T-helper 22 cell (primary cell): ENCODE data around the gene TAX1BP1.

ENCODE experiments used
- DNase-seq: peaks from one replicate; pipeline ENCODE4 v3.0.0-alpha.2; 2020; ENCODE audit warnings: low read depth

The TAX1BP1 gene

GRCh38 chr7:27739909-27740448, at the start of gene TAX1BP1:
TAX1BP1 (plus strand) TSS chr7:27740162; CDS start chr7:27748525, 8,363 bp downstream.
- peak; percentile 93 for DNase-seq

GRCh38 chr7:27690649-27691048, 49.3 kb upstream of the TAX1BP1 start:
- no peak for DNase-seq

GRCh38 chr7:27693794-27694193, 46.2 kb upstream of the TAX1BP1 start:
- no peak for DNase-seq

GRCh38 chr7:27695096-27695495, 44.9 kb upstream of the TAX1BP1 start:
- no peak for DNase-seq

GRCh38 chr7:27697861-27698430, 42.0 kb upstream of the TAX1BP1 start:
- DNase-seq: no peak

GRCh38 chr7:27699751-27700150, 40.2 kb upstream of the TAX1BP1 start:
- DNase-seq: no peak

- DNase-seq: no peak
Observed at GRCh38 chr7:27700501-27700900, 39.5 kb upstream of the TAX1BP1 start.

- no peak for DNase-seq
Observed at GRCh38 chr7:27703181-27703580, 36.8 kb upstream of the TAX1BP1 start.

GRCh38 chr7:27704422-27705199, 35.4 kb upstream of the TAX1BP1 start:
- no peak for DNase-seq

- no peak for DNase-seq
Observed at GRCh38 chr7:27705200-27705594, 34.8 kb upstream of the TAX1BP1 start.

GRCh38 chr7:27708485-27708884, 31.5 kb upstream of the TAX1BP1 start:
- no peak for DNase-seq

GRCh38 chr7:27709137-27710075, 30.6 kb upstream of the TAX1BP1 start:
- DNase-seq: no peak

GRCh38 chr7:27712217-27712616, 27.7 kb upstream of the TAX1BP1 start:
- no peak for DNase-seq

- no peak for DNase-seq
Observed at GRCh38 chr7:27714831-27715444, 25.0 kb upstream of the TAX1BP1 start.

- no peak for DNase-seq
Observed at GRCh38 chr7:27723085-27723484, 16.9 kb upstream of the TAX1BP1 start.

GRCh38 chr7:27727058-27727457, 12.9 kb upstream of the TAX1BP1 start:
- no peak for DNase-seq

GRCh38 chr7:27730112-27730511, 9.8 kb upstream of the TAX1BP1 start:
- DNase-seq: no peak

- DNase-seq: no peak
Observed at GRCh38 chr7:27734583-27734982, 5.4 kb upstream of the TAX1BP1 start.

- DNase-seq: no peak
Observed at GRCh38 chr7:27735165-27735564, 4.8 kb upstream of the TAX1BP1 start.

GRCh38 chr7:27735831-27736230, 4.1 kb upstream of the TAX1BP1 start:
- no peak for DNase-seq

GRCh38 chr7:27737178-27737577, 2.8 kb upstream of the TAX1BP1 start:
- no peak for DNase-seq

GRCh38 chr7:27737616-27738015, 2.3 kb upstream of the TAX1BP1 start:
- DNase-seq: no peak
